GM21381 (cell line): ENCODE data around the gene OR8K5.
"Not testable (repeated sequence)": the region's sequence is repeated elsewhere in the genome, so short reads cannot be mapped to it uniquely, and the experiment has no call there.

ENCODE experiments used
- ATAC-seq: cut with Tn5 transposase; IDR thresholded peaks from one replicate; pipeline ENCODE4 v1.9.1; 2021; ENCODE audit warnings: mild to moderate bottlenecking, moderate library complexity; ENCODE audit not compliant: unreplicated experiment

OR8K5 gene, protein sequence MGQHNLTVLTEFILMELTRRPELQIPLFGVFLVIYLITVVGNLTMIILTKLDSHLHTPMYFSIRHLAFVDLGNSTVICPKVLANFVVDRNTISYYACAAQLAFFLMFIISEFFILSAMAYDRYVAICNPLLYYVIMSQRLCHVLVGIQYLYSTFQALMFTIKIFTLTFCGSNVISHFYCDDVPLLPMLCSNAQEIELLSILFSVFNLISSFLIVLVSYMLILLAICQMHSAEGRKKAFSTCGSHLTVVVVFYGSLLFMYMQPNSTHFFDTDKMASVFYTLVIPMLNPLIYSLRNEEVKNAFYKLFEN

DNA sequence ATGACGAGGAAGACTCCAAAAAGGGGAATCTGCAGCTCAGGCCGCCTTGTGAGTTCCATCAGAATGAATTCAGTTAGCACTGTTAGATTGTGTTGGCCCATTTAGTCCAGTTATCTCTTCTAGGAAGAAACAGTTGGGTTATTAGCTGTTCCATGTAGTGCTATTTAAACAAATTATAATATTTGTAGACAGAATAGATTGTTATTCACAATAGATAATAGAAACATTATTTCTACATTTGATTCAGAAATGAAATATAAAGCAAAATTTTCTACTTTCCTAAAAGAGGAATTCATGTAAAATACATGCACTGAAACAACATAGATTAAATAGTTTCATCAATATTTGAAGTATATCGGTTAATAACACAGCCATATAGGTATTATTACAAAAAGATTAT is at the start of gene OR8K5:
OR8K5 (minus strand) TSS at position 101 of the 400 bp plus-strand sequence; CDS start at position 101, 0 bp downstream.
- no peak for ATAC-seq

DNA sequence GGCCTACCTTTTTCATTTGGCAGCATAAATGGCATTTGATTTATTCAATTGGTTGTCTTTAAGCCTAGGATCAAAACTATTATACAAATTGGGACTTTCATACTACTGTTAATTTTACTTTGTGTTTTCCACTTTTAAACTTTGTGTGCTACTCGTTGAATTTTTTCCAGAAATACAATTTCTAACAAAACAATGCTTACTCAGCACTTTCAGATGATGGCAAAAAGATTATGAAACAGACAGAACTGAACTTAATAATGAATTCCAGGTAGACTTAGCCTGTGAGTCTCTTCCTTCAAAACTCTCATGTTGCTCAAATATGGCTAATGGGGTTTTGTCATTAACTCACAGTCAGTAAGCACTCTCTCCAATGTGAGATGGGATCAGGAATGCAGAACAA is 47.7 kb upstream of the OR8K5 start:
- ATAC-seq = no peak

DNA sequence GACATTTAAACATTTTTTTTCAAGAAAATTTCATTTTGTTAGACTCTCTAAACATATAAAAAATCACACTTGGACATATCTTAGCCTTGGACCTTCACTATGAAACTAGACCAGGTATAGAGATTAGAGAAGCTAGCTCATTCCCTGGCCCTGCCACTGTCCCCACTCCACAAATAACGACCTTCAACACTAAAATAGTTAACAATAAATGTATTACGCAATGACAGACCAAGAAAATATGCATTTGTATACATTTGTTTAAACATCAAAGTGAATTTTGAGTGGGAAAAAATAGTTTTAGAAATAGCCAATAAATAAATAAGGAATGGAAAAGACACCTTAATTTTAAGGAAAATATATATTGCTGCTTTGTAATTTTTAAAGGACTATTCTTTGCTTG is 37.2 kb upstream of the OR8K5 start:
- no peak for ATAC-seq

DNA sequence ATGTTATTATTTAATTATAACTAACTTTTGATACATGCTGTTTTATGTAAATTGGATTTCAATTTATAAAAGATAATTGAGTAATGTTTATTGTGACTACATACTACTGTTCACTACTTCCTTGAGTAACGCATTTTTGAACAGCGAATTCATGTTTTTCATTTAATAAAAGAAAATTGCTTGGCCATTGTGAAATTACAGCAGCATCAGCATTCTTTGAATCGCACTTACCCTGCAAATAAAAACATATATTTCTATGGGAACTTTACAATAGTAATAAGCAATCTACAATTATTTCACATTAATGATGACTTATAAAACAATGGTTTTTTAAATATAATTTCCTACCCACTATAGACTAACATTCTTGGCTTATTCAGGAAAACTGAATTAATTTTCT is 36.6 kb upstream of the OR8K5 start:
- no peak for ATAC-seq

DNA sequence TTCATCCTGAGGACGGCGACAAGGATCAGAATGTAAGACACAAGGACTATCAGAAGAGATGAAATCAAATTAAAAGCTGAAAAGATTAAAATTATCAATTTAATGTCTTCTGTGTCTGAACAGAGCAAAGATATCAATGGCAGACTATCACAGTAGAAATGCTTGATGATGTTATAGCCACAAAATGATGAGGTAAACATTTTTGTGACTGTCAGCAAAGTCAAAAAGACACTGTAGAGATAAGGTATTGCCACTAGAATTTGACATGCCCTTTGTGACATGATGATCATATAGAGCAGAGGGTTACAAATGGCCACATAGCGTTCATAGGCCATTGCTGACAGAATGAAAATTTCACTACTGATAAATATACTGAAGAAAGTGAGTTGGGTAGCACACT is 28.5 kb upstream of the OR8K5 start:
- no peak for ATAC-seq

DNA sequence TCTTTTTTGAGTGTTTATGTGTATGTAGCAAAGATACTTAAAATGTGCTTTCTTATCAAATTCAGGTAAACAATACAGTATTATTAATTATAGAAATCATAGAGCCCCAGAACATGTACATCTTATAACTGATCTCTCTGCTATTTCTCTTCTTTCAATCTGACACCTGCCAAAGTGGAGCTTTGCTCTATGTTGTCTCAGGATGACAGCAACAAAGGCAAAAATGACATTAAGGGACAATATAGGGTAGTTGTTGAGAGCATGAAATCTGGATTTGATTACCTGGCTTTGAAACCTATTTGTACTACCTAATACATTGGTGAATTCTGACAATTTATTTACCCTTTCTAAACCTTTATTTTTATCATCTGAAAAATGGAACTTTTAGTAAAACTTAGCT is 23.3 kb upstream of the OR8K5 start:
- ATAC-seq = no peak

DNA sequence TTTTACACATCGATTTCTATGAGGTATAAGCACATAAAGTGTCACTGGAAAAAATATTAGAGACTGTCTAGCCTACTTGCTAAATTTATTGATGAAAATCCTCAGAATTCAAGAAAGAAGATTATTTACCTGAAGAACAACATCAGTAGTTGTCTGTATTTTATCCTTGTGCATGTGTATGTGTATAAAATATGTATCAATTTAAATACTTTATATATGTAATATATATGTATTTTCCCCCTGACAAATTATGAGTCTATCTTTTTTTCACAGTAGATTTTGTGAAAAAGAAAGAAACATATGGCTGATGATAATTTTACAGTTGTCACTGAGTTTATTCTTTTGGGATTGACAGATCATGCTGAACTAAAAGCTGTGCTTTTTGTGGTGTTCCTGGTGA is 16.2 kb upstream of the OR8K5 start, which contains the start of gene OR5J2:
OR5J2 (plus strand) TSS at position 301 of the 400 bp plus-strand sequence; CDS start at position 301, 0 bp downstream.
- ATAC-seq = no peak

DNA sequence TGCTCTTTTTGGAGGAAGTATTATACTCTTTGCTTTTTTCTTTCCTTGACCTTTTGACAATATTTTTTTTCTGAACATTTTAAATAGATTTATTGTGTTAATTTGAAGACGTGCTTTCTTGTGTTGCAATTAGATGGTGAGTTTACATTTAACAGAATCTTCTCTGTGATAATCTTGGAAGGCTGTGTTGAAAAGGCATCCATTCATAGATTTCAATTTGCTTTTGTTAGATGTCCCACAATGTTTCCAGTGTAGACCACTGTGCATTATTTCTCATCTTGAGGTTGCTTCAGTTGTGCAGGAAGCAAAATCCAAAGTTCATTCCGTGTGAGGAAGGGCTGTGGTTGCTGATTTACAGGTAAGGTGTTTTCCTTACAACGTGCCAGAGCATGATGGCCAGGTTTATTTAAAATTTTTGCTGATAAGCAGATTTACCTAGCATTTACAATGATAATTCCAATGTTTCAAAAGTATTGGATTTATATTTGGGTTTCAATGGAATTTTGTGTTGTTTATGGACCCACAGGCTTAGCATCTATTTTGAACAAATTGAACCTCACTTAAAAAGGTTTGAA is 12.2 kb upstream of the OR8K5 start:
- no peak for ATAC-seq

DNA sequence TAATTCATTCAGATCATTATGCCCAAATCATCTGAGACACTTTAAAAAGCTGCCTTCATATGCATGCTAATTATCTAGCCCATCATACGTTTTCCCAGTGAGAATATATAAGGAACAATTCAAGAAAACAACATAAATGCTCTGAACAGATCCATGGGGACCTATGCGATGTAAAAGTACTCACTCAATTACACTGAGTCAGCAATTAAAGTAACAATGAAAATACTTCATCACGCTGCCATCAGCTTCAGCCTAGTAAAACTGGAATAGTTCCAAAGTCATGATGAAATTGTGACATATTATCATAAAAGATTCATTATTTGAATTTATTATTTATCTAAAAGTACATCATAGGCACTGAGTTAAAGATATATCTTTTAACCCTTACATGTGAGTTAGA is 3.7 kb upstream of the OR8K5 start:
- ATAC-seq = no peak

DNA sequence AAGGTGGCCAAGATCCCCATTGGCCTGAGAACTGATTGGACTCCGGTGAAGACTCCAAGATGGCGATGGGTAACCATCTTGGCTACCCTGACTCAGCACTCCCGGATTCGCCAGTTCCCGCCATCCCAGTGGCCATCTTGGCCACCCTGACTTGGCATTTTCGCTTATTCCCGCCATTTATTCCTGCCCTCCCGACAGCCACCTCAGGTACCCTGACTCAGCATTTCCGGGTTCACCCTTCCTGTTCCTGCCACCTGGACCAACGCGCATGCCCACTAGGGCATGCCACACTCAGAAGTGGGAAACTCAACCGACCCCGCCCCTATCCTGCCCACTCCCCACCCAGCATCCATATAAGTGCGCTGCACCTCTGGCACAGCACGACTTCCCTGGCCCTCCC is 7.8 kb downstream of the OR8K5 start:
- no peak for ATAC-seq

DNA sequence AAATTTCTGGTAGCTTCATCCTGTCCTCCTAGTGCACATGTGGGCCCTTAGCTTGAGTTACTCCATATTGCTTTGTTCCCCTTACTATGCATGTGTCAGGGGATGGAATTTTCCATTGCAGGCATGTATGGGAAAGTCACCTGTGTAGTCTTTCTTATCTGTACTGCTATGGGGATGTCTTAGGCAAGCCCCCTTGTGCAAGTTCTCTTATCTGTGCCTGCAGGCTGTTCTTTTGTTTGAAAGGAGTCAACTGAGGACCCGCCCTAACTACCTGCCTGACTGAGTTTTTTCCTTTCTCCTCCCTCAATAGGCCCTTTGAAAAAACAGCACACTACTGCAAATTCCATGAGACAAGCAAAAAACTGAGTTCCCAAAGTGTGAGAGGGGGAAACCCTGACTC is 8.7 kb downstream of the OR8K5 start:
- no peak for ATAC-seq

DNA sequence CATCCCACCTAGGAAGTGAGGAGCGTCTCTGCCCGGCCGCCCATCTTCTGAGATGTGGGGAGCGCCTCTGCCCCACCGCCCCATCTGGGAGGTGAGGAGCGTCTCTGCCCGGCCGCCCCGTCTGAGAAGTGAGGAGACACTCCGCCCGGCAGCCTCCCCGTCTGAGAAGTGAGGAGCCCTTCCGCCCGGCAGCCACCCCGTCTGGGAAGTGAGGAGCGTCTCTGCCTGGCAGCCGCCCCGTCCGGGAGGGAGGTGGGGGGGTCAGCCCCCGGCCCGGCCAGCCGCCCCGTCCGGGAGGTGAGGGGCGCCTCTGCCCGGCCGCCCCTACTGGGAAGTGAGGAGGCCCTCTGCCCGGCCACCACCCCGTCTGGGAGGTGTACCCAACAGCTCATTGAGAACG is 16.4 kb downstream of the OR8K5 start:
- ATAC-seq = not testable (repeated sequence)

DNA sequence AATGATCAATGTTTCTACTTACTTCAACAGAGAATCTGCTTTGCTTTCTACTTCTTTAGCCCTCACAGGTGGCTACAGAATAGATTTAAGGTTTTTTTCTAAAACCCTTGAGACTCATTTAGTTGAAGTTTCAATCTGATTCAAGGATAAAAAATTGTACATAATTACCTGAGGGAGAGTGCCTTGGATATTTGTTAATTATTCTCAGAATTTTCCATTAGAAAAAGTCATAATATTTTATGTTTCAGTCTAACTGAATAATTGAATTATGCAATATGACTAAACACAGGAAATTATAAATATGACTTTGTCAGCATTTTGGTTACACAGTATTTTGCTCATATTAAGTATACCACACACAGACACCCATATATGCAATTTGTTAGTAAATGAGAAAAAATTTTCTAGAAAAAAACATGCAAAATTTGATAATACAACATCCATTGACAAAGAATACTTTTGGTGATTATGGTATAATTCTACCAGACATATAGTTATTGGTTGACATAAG is 19.9 kb downstream of the OR8K5 start, which contains the start of gene OR8J3:
OR8J3 (minus strand) TSS at position 51 of the 511 bp plus-strand sequence. CDS start 2,483 bp downstream, outside the sequence.
- ATAC-seq = no peak

DNA sequence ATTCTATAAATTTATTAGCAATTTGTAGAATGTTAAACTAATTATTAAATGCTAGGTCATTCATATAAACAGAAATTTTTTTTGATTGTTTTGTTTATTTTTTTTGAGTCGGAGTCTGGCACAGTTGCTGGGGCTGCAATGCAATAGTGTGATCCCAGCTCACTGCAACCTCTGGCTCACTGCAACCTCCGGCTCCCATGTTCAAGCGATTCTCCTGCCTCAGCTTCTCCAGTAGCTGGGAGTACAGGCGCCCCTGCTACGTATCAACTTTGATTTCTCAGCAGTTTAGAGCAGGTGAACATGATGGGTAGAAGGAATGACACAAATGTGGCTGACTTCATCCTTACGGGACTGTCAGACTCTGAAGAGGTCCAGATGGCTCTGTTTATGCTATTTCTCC is 38.0 kb downstream of the OR8K5 start, which contains the start of gene OR8H3:
OR8H3 (plus strand) TSS at position 301 of the 400 bp plus-strand sequence; CDS start at position 301, 0 bp downstream.
- ATAC-seq = no peak
